ENCODE results near the gene STX5.
"Not testable (repeated sequence)": the region's sequence is repeated elsewhere in the genome, so short reads cannot be mapped to it uniquely, and the experiment has no call there.

The STX5 gene

GRCh38 chr11:62778441-62778840, 53.4 kb downstream of the STX5 start:
- no peak for DNase-seq

DNA sequence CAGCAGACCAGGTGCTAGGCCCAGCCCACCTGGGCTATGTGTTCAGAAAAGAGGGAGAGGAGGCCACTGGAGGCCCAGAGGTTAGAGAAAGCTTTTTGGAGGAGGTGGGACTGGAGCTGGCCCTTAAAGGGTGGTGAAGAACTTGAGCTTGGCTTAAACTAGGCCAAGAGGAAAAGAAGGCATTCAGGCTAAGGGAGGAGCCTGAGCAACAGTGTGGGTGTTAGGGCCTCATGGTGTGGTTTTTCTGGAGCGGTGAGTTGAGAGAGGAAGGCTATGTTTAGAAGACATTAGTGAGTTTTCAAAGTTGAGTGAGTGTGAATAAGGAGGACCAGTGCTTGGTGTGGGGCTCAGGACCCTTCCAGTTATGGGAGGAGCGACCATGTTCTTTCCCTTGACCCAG, 54.5 kb downstream of the STX5 start:
- DNase-seq: no peak

DNA sequence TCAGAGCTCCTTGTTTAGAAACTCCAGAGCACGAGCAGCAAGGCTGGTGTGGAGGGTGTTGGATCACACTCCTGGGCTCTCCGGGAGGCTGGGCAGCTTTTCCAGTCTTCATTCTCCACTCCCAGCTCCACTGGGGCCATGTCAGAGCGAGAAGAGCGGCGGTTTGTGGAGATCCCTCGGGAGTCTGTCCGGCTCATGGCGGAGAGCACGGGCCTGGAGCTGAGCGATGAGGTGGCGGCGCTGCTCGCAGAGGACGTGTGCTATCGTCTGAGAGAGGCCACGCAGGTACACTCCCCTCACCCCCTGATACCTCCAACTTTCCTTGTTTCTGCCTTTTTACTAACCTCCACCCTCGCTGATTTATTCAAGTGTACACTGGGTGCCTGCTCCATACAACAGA, 56.2 kb downstream of the STX5 start:
- no peak for DNase-seq

- DNase-seq: no peak
Observed at GRCh38 chr11:62774407-62774806, 57.4 kb downstream of the STX5 start.

GRCh38 chr11:62771144-62772021, 60.5 kb downstream of the STX5 start, which contains the start of gene TAF6L:
Gene TAF6L, plus strand, starts transcription at chr11:62771396. Its CDS starts 4,388 bp downstream, at chr11:62775784.
- peak; percentile 84 to 94 for DNase-seq

DNA sequence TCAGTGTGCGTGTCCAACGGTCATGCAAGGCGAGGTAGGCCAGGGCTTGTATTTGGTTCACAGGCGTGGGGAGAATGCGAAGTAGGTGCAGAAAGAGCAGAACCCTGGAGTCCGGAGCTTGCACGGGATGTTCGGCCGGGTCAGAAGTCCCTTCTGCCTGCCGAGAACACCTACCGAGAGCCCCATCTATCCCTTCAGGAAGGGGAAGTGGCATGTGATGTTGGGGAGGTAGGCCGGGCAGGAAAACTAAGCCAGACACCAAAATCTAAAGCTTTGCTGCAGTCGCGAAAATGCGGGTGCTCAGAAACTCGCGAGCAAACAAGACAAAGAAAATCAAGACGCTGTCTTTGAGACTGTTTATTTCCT, 61.1 kb downstream of the STX5 start:
- DNase-seq: peak in 1 of 2 donors; percentile 20

DNA sequence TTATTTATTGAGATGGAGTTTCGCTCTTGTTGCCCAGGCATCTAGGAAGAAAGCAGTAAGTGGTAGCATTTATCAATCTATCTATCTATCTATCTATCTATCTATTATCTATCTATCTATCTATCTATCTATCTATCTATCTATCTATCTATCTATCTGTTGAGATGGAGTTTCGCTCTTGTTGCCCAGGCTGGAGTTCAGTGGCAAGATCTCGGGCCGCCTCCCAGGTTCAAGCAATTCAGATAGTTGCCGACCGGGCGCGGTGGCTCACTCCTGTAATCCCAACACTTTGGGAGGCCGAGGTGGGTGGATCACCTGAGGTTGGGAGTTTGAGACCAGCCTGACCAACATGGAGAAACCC, 71.0 kb downstream of the STX5 start:
- DNase-seq: not testable (repeated sequence)

GRCh38 chr11:62757846-62758788, 73.7 kb downstream of the STX5 start:
- no peak for DNase-seq
